Measurements from ENCODE around the gene RAPGEF5. TPM values are rescaled to one million over a fixed set of nuclear protein-coding genes. Genes with fewer than 3 reads are reported as not detected.

RAPGEF5 gene
- polyA plus RNA-seq, 1 of the 3 experiments (the other 2 are of a cell fraction) = 1.2 TPM

GRCh38 chr7:22105550-22105949 is 251.4 kb downstream of the RAPGEF5 start:
- peaks cover 3% of the 10 kb centered on the region; the same call in 1 of the 2 replicates for H3K27me3 ChIP-seq (ENCODE audit: insufficient read depth)
- no peak overlapping the region for H3K9ac ChIP-seq
- H3K79me2 ChIP-seq (ENCODE audit: insufficient read depth) = no peaks in the 10 kb centered on the region
- no peak overlapping the region for H3K4me2 ChIP-seq
- no peaks in the 10 kb centered on the region for H3K9me2 ChIP-seq
- WGBS (ENCODE audit: low lambda C conversion rate) = 77% methylated on average over 7 of the region's 7 CpGs
- H3K9me3 ChIP-seq = no peaks in the 10 kb centered on the region
- H3K4me1 ChIP-seq (ENCODE audit: control insufficient read depth in 1 of 2, insufficient read depth in 2 of 2, low read depth in 1 of 2, low read length in 1 of 2) = peaks cover 2% of the 10 kb centered on the region in 2 experiments; a peak in 2 of 4 replicates
- H3K27ac ChIP-seq (ENCODE audit: low read depth in 2 of 2, low read length in 1 of 2) = no peak overlapping the region
- ChIA-PET CTCF (interaction anchor here (1.1 to 9.4 kb wide), 9 partner anchors 9 to 395 kb away, joined by 3 to 119 read pairs (median 4); partner anchors contain the start of gene STEAP1B), POLR2A (no interaction called here)
- H3K4me3 ChIP-seq (ENCODE audit: low read depth in 2 of 2, low read length in 1 of 2) = no peak overlapping the region
- no peaks in the 10 kb centered on the region for H3F3A ChIP-seq (replicated peaks; ENCODE audit: insufficient read depth)
- no peaks in the 10 kb centered on the region for H3K36me3 ChIP-seq (replicated peaks in 1 of 2; ENCODE audit: control insufficient read depth in 1 of 2, insufficient read depth in 2 of 2, low read length in 1 of 2)
- no peak overlapping the region for H2AFZ ChIP-seq (ENCODE audit: low read depth)
- H4K20me1 ChIP-seq (ENCODE audit: insufficient read depth) = no peaks in the 10 kb centered on the region
- DNase-seq = no peak
- TF ChIP-seq RFX5 (IDR thresholded peaks at IDR 0.05; ENCODE audit: low read length) (no peak), GATA2 (CRISPR knock-in tag; IDR thresholded peaks at IDR 0.05) (no peak), MEF2A (IDR thresholded peaks at IDR 0.05; ENCODE audit: borderline replicate concordance, low read depth) (no peak), SMC3 (IDR thresholded peaks at IDR 0.05; ENCODE audit: low read depth, low read length) (no peak)

- Histone ChIP-seq H3K27ac (ENCODE audit: low read depth in 2 of 2, low read length in 1 of 2) (no peak overlapping the region), H3K4me2 (no peak overlapping the region), H3K27me3 (ENCODE audit: insufficient read depth) (peaks cover 9% of the 10 kb centered on the region; the same call in 1 of the 2 replicates), H3K4me1 (ENCODE audit: control insufficient read depth in 1 of 2, insufficient read depth in 2 of 2, low read depth in 1 of 2, low read length in 1 of 2) (no peaks in the 10 kb centered on the region), H3K36me3 (replicated peaks in 1 of 2; ENCODE audit: control insufficient read depth in 1 of 2, insufficient read depth in 2 of 2, low read length in 1 of 2) (no peaks in the 10 kb centered on the region), H3K9me2 (no peaks in the 10 kb centered on the region), H3K79me2 (ENCODE audit: insufficient read depth) (no peaks in the 10 kb centered on the region), H3K9me3 (no peaks in the 10 kb centered on the region), H3K4me3 (ENCODE audit: low read depth in 2 of 2, low read length in 1 of 2) (no peak overlapping the region), H3K9ac (no peak overlapping the region), H2AFZ (ENCODE audit: low read depth) (no peak overlapping the region), H3F3A (replicated peaks; ENCODE audit: insufficient read depth) (no peaks in the 10 kb centered on the region), H4K20me1 (ENCODE audit: insufficient read depth) (no peaks in the 10 kb centered on the region)
- no peak for DNase-seq
- ChIA-PET POLR2A (interaction anchor here (1.0 kb wide), 1 partner anchor 12 kb away, joined by 3 read pairs; no protein-coding TSS in a partner anchor), CTCF (interaction anchor here (0.6 to 11.7 kb wide), 7 partner anchors 8 to 1312 kb away, joined by 3 to 104 read pairs (median 4); partner anchors contain the start of gene STEAP1B)
- 24% methylated on average over 11 of the region's 11 CpGs for WGBS (ENCODE audit: low lambda C conversion rate)
- TF ChIP-seq CTCF (IDR thresholded peaks at IDR 0.05) (peak; percentile 28; the same call in 1 of the 2 replicates), GATA2 (CRISPR knock-in tag; IDR thresholded peaks at IDR 0.05) (no peak)
Measured at GRCh38 chr7:22094413-22095342, 262.3 kb downstream of the RAPGEF5 start.

- Histone ChIP-seq H4K20me1 (ENCODE audit: insufficient read depth) (no peaks in the 10 kb centered on the region), H3K27me3 (ENCODE audit: insufficient read depth) (peaks cover 5% of the 10 kb centered on the region; the same call in 1 of the 2 replicates), H3K9me3 (no peaks in the 10 kb centered on the region), H3K4me3 (ENCODE audit: low read depth in 2 of 2, low read length in 1 of 2) (no peak overlapping the region), H3K27ac (ENCODE audit: low read depth in 2 of 2, low read length in 1 of 2) (no peak overlapping the region), H3K4me1 (ENCODE audit: control insufficient read depth in 1 of 2, insufficient read depth in 2 of 2, low read depth in 1 of 2, low read length in 1 of 2) (no peaks in the 10 kb centered on the region), H3F3A (replicated peaks; ENCODE audit: insufficient read depth) (no peaks in the 10 kb centered on the region), H3K36me3 (replicated peaks in 1 of 2; ENCODE audit: control insufficient read depth in 1 of 2, insufficient read depth in 2 of 2, low read length in 1 of 2) (no peaks in the 10 kb centered on the region), H3K9me2 (no peaks in the 10 kb centered on the region), H3K79me2 (ENCODE audit: insufficient read depth) (no peaks in the 10 kb centered on the region), H3K9ac (no peak overlapping the region), H3K4me2 (no peak overlapping the region), H2AFZ (ENCODE audit: low read depth) (no peak overlapping the region)
- POLR2A ChIA-PET = interaction anchor here (1.0 kb wide), 1 partner anchor 11 kb away, joined by 3 read pairs; no protein-coding TSS in a partner anchor
- CTCF ChIA-PET = interaction anchor here (0.6 to 11.7 kb wide), 6 partner anchors 9 to 1311 kb away, joined by 3 to 104 read pairs (median 25); partner anchors contain the start of gene STEAP1B
- peak; percentile 20 for DNase-seq
- 26% methylated on average over 6 of the region's 6 CpGs for WGBS (ENCODE audit: low lambda C conversion rate)
- TF ChIP-seq EP300 (IDR thresholded peaks at IDR 0.05; ENCODE audit: borderline replicate concordance in 1 of 2, low read depth in 1 of 2, low read length in 1 of 2) = no peak
- no peak for TF ChIP-seq NFIC (IDR thresholded peaks at IDR 0.05; ENCODE audit: borderline replicate concordance)
- TF ChIP-seq GABPA (IDR thresholded peaks at IDR 0.05; ENCODE audit: low read depth) = no peak
- TF ChIP-seq FOSL2 (IDR thresholded peaks at IDR 0.05; ENCODE audit: borderline replicate concordance, low read depth) = no peak
- TF ChIP-seq JUND (IDR thresholded peaks at IDR 0.05) = no peak
- TF ChIP-seq RXRA (IDR thresholded peaks at IDR 0.05; ENCODE audit: borderline replicate concordance, low read depth) = no peak
- TF ChIP-seq FOXM1 (IDR thresholded peaks at IDR 0.05; ENCODE audit: low read depth) = no peak
- TF ChIP-seq TEAD4 (IDR thresholded peaks at IDR 0.05; ENCODE audit: borderline replicate concordance, insufficient read depth) = no peak
- TF ChIP-seq USF2 (IDR thresholded peaks at IDR 0.05; ENCODE audit: borderline replicate concordance, low read depth, low read length) = no peak
- no peak for TF ChIP-seq EZH2phosphoT487 (IDR thresholded peaks at IDR 0.05; ENCODE audit: borderline replicate concordance, low read depth)
- TF ChIP-seq IRF3 (IDR thresholded peaks at IDR 0.05; ENCODE audit: low read depth, low read length) = no peak
- no peak for TF ChIP-seq TCF12 (IDR thresholded peaks at IDR 0.05)
Measured at GRCh38 chr7:22093936-22094335, 263.0 kb downstream of the RAPGEF5 start.
